Smooth muscle cell (in vitro differentiated cells): Measurements from ENCODE around the gene S100A12. TPM values are rescaled to one million over a fixed set of nuclear protein-coding genes. Genes with fewer than 3 reads are reported as not detected.

ENCODE experiments used
- DNase-seq: peaks from one replicate; lab custom pipeline; 2025; ENCODE audit not compliant: unreplicated experiment; lab: John Stamatoyannopoulos, UW
- H2AFZ ChIP-seq: fragments of 200-600 bp; sonication (generic); 2 replicates; pipeline ENCODE4 v1.6.0; 2016; ENCODE audit warnings: antibody characterized with exemption, low read depth, mild to moderate bottlenecking
- H3F3A ChIP-seq: fragments of 200-600 bp; sonication (generic); 2 replicates; pipeline ENCODE4 v1.6.0; 2017; ENCODE audit warnings: antibody characterized with exemption, low read depth
- H3K27ac ChIP-seq: fragments of 200-600 bp; sonication (generic); 2 replicates; pipeline ENCODE4 v1.5.1; 2016; ENCODE audit warnings: low read depth, mild to moderate bottlenecking
- H3K27me3 ChIP-seq: fragments of 200-600 bp; sonication (generic); 2 replicates; pipeline ENCODE4 v1.6.1; 2016; ENCODE audit warnings: low read depth, mild to moderate bottlenecking
- H3K36me3 ChIP-seq: fragments of 200-600 bp; sonication (generic); 2 replicates; pipeline ENCODE4 v1.5.1; 2016; ENCODE audit warnings: low read depth
- H3K4me1 ChIP-seq: fragments of 200-600 bp; sonication (generic); 2 replicates; pipeline ENCODE4 v1.5.1; 2016; ENCODE audit warnings: low read depth
- H3K4me2 ChIP-seq: fragments of 200-600 bp; sonication (generic); 2 replicates; pipeline ENCODE4 v1.6.0; 2016; ENCODE audit warnings: mild to moderate bottlenecking
- H3K4me3 ChIP-seq: fragments of 200-600 bp; sonication (generic); 2 replicates; pipeline ENCODE4 v1.5.1; 2016; ENCODE audit warnings: mild to moderate bottlenecking
- H3K79me2 ChIP-seq: fragments of 200-600 bp; sonication (generic); 2 replicates; pipeline ENCODE4 v1.6.0; 2016; ENCODE audit warnings: low read depth, mild to moderate bottlenecking
- H3K9ac ChIP-seq: fragments of 200-600 bp; sonication (generic); 2 replicates; pipeline ENCODE4 v1.6.0; 2016; ENCODE audit warnings: low read depth
- H3K9me3 ChIP-seq: fragments of 200-600 bp; sonication (generic); replicated peaks from 2 replicates; pipeline ENCODE4 v1.5.1; 2016; ENCODE audit warnings: low read depth
- H4K20me1 ChIP-seq: fragments of 200-600 bp; sonication (generic); 2 replicates; pipeline ENCODE4 v1.6.0; 2016; ENCODE audit warnings: low read depth
- WGBS: methylation state at CpG from one replicate; pipeline ENCODE4 v1.1.7; 2016; ENCODE audit warnings: low lambda C conversion rate; 5-methylcytosine and 5-hydroxymethylcytosine counted together
- polyA plus RNA-seq: library from polyadenylated mRNA; unstranded; fragments of >200 nt; fragmentation: Nextera tagmentation; extraction: Ambion mirVana; gene quantifications from 2 replicates; pipeline ENCODE4 v1.2.1, GENCODE V29; 2016
- total RNA-seq: library from RNA; depleted of rRNA; stranded (reverse); fragments of >200 nt; gene quantifications from 2 replicates; pipeline ENCODE4 v1.2.3, GENCODE V29; 2014
- TF ChIP-seq, protein P1 (sequence below): fragments of 200-600 bp; sonication (generic); IDR thresholded peaks from 2 replicates; pipeline ENCODE4 v1.5.1; 2017; ENCODE audit warnings: borderline replicate concordance, mild to moderate bottlenecking, antibody characterized with exemption; ENCODE audit not compliant: insufficient read depth, poor library complexity, severe bottlenecking

The S100A12 gene
- total and polyA plus RNA-seq, 2 experiments from 2014 or later, result not detected

- Histone ChIP-seq H3K4me2 (no peak overlapping the region), H3K4me3 (no peak overlapping the region), H3K9ac (no peak overlapping the region), H3K4me1 (no peaks in the 10 kb centered on the region), H4K20me1 (no peaks in the 10 kb centered on the region), H3K36me3 (no peaks in the 10 kb centered on the region), H3K27ac (no peak overlapping the region), H3K9me3 (no peaks in the 10 kb centered on the region), H3K79me2 (no peaks in the 10 kb centered on the region), H3F3A (no peaks in the 10 kb centered on the region), H3K27me3 (no peaks in the 10 kb centered on the region), H2AFZ (no peak overlapping the region)
- TF ChIP-seq, protein P1, sequence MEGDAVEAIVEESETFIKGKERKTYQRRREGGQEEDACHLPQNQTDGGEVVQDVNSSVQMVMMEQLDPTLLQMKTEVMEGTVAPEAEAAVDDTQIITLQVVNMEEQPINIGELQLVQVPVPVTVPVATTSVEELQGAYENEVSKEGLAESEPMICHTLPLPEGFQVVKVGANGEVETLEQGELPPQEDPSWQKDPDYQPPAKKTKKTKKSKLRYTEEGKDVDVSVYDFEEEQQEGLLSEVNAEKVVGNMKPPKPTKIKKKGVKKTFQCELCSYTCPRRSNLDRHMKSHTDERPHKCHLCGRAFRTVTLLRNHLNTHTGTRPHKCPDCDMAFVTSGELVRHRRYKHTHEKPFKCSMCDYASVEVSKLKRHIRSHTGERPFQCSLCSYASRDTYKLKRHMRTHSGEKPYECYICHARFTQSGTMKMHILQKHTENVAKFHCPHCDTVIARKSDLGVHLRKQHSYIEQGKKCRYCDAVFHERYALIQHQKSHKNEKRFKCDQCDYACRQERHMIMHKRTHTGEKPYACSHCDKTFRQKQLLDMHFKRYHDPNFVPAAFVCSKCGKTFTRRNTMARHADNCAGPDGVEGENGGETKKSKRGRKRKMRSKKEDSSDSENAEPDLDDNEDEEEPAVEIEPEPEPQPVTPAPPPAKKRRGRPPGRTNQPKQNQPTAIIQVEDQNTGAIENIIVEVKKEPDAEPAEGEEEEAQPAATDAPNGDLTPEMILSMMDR, result peak; percentile 30
- no peak for DNase-seq
- WGBS, result 42% methylated on average over 15 of the region's 15 CpGs
Observed at GRCh38 chr1:153404768-153405167, 29.3 kb upstream of the S100A12 start.

DNA sequence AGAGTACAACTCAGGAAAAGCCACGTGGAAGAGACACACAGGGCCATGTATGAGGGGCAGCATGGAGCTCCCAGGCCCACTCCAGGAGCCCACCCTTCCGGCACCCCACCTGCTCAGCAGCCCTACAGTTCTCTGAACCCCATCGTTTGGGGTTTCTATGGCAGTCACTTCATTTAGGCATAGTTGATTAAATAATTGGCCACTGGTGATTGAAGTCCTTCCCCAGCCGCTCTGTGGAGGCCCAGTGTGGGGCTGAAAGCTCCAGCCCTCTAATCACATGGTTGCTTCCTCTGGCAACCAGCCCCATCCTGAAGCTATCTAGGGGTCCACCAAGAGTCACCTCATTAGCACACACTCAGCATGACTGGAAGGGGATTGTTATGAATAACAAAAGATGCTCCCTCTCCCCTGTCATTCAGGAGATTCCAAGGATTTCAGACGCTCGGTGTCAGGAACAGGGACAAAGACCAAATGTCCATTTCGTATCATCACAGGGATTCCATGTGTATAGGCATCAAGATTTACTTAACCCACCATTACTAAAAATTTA lies 28.7 kb upstream of the S100A12 start:
- 70% methylated on average over 7 of the region's 7 CpGs for WGBS
- H3K79me2 ChIP-seq, result no peaks in the 10 kb centered on the region

GRCh38 chr1:153403421-153404085 lies 28.1 kb upstream of the S100A12 start:
- Histone ChIP-seq H3K4me3 (no peak overlapping the region), H3K27me3 (no peaks in the 10 kb centered on the region), H3K36me3 (no peaks in the 10 kb centered on the region), H3K4me2 (no peak overlapping the region), H3K79me2 (no peaks in the 10 kb centered on the region), H3K9ac (no peak overlapping the region), H3K27ac (no peak overlapping the region), H3F3A (no peaks in the 10 kb centered on the region), H4K20me1 (no peaks in the 10 kb centered on the region), H3K9me3 (no peaks in the 10 kb centered on the region), H2AFZ (no peak overlapping the region), H3K4me1 (no peaks in the 10 kb centered on the region)
- DNase-seq, result no peak
- 85% methylated on average over 11 of the region's 11 CpGs for WGBS
- TF ChIP-seq, protein P1, result no peak

More for the DNA sequence above, 28.7 kb upstream of the S100A12 start:
- TF ChIP-seq, protein P1, result no peak
- no peak overlapping the region for H2AFZ ChIP-seq
- no peaks in the 10 kb centered on the region for H3F3A ChIP-seq
- no peaks in the 10 kb centered on the region for H4K20me1 ChIP-seq
- no peak overlapping the region for H3K4me3 ChIP-seq
- no peaks in the 10 kb centered on the region for H3K27me3 ChIP-seq
- no peaks in the 10 kb centered on the region for H3K36me3 ChIP-seq
- H3K9ac ChIP-seq, result no peak overlapping the region
- no peak overlapping the region for H3K4me2 ChIP-seq
- H3K9me3 ChIP-seq, result no peaks in the 10 kb centered on the region
- H3K27ac ChIP-seq, result no peak overlapping the region
- no peaks in the 10 kb centered on the region for H3K4me1 ChIP-seq
- DNase-seq, result no peak

- Histone ChIP-seq H3K27me3 (no peaks in the 10 kb centered on the region), H3K9me3 (no peaks in the 10 kb centered on the region), H3K9ac (no peak overlapping the region), H3K36me3 (no peaks in the 10 kb centered on the region), H3F3A (no peaks in the 10 kb centered on the region), H3K4me3 (no peak overlapping the region), H3K79me2 (no peaks in the 10 kb centered on the region), H2AFZ (no peak overlapping the region), H3K4me1 (no peaks in the 10 kb centered on the region), H3K4me2 (no peak overlapping the region), H3K27ac (no peak overlapping the region), H4K20me1 (no peaks in the 10 kb centered on the region)
- DNase-seq, result no peak
- TF ChIP-seq, protein P1, result no peak
- WGBS, result 73% methylated on average over 2 of the region's 2 CpGs
Observed at GRCh38 chr1:153402226-153402625, 26.8 kb upstream of the S100A12 start.
